GM23248 (cell line): ENCODE results near the gene GALNT14. TPM values are rescaled to one million over a fixed set of nuclear protein-coding genes. Genes with fewer than 3 reads are reported as not detected.
A peak's percentile ranks its signal among the peaks of the same experiment; 100 is the strongest.
"Not testable (repeated sequence)": the region's sequence is repeated elsewhere in the genome, so short reads cannot be mapped to it uniquely, and the experiment has no call there.

Source experiments
- DNase-seq: peaks from one replicate; pipeline ENCODE4 v3.0.0-alpha.2; 2015
- H2AFZ ChIP-seq: fragments of 200-600 bp; sonication (generic); 2 replicates; pipeline ENCODE4 v1.6.1; 2016; ENCODE audit warnings: antibody characterized with exemption
- H3F3A ChIP-seq: fragments of 200-600 bp; sonication (generic); 2 replicates; pipeline ENCODE4 v1.6.1; 2016; ENCODE audit warnings: mild to moderate bottlenecking, antibody characterized with exemption, mixed run types; ENCODE audit not compliant: insufficient read depth
- H3K27ac ChIP-seq: fragments of 200-600 bp; sonication (generic); 2 replicates; pipeline ENCODE4 v1.5.1; 2016; ENCODE audit warnings: mild to moderate bottlenecking
- H3K27me3 ChIP-seq: fragments of 200-600 bp; sonication (generic); replicated peaks from 2 replicates; pipeline ENCODE4 v1.6.1; 2016; ENCODE audit warnings: mild to moderate bottlenecking; ENCODE audit not compliant: insufficient read depth
- H3K36me3 ChIP-seq: fragments of 200-600 bp; sonication (generic); 2 replicates; pipeline ENCODE4 v1.6.1; 2016; ENCODE audit warnings: low read depth, mild to moderate bottlenecking
- H3K4me1 ChIP-seq: fragments of 200-600 bp; sonication (generic); 2 replicates; pipeline ENCODE4 v1.6.1; 2016; ENCODE audit warnings: mild to moderate bottlenecking; ENCODE audit not compliant: insufficient read depth
- H3K4me2 ChIP-seq: fragments of 200-600 bp; sonication (generic); one replicate; pipeline ENCODE4 v1.6.1; 2016; ENCODE audit warnings: mild to moderate bottlenecking; ENCODE audit not compliant: unreplicated experiment
- H3K4me3 ChIP-seq: fragments of 200-600 bp; sonication (generic); 2 replicates; pipeline ENCODE4 v1.5.1; 2016; ENCODE audit warnings: mild to moderate bottlenecking
- H3K79me2 ChIP-seq: fragments of 200-600 bp; sonication (generic); 2 replicates; pipeline ENCODE4 v1.6.1; 2016; ENCODE audit warnings: mild to moderate bottlenecking; ENCODE audit not compliant: insufficient read depth
- H3K9ac ChIP-seq: fragments of 200-600 bp; sonication (generic); 2 replicates; pipeline ENCODE4 v1.6.1; 2016; ENCODE audit warnings: mild to moderate bottlenecking
- H3K9me2 ChIP-seq: fragments of 200-600 bp; sonication (generic); 2 replicates; pipeline ENCODE4 v1.6.1; 2016; ENCODE audit warnings: mixed run types, mild to moderate bottlenecking, moderate library complexity; ENCODE audit not compliant: insufficient read depth
- H3K9me3 ChIP-seq: fragments of 200-600 bp; sonication (generic); one replicate; pipeline ENCODE4 v1.6.1; 2017; ENCODE audit warnings: low read depth
- H4K20me1 ChIP-seq: fragments of 200-600 bp; sonication (generic); 2 replicates; pipeline ENCODE4 v1.6.0; 2016; ENCODE audit not compliant: insufficient read depth
- EZH2 ChIP-seq: fragments of 200-600 bp; sonication (generic); IDR thresholded peaks from 2 replicates; pipeline ENCODE4 v1.6.1; 2018; ENCODE audit warnings: antibody characterized with exemption, mild to moderate bottlenecking; ENCODE audit not compliant: insufficient read depth, poor library complexity, severe bottlenecking
- EZH2phosphoT487 ChIP-seq: fragments of 200-600 bp; sonication (generic); IDR thresholded peaks from 2 replicates; pipeline ENCODE4 v1.6.1; 2018; ENCODE audit warnings: antibody characterized with exemption, moderate library complexity, mild to moderate bottlenecking, low read depth; ENCODE audit not compliant: insufficient read depth
- WGBS, 2 experiments: methylation state at CpG; one replicate each; pipeline ENCODE4 v1.1.6; 2015 to 2017; ENCODE audit warnings: low lambda C conversion rate in 2 of 2, low coverage in 1 of 2; ENCODE audit errors: missing lambda C conversion rate in 2 of 2; 5-methylcytosine and 5-hydroxymethylcytosine counted together
- in situ Hi-C: fragments of 300-500 bp; cut with MboI; formaldehyde crosslinking; loops from 2 replicates; pipeline ENCODE4 v1.15.0; 2020
- polyA plus RNA-seq: library from polyadenylated mRNA; unstranded; fragments of >200 nt; fragmentation: Nextera tagmentation; extraction: Ambion mirVana; gene quantifications from 2 replicates; pipeline ENCODE4 v1.2.1, GENCODE V29; 2016
- total RNA-seq: library from RNA; depleted of rRNA; stranded (reverse); fragments of >200 nt; shearing (Covaris generic); gene quantifications from 2 replicates; pipeline ENCODE4 v1.2.3, GENCODE V29; 2014

The GALNT14 gene
- total and polyA plus RNA-seq, 2 experiments from 2014 or later, result 3.2 to 3.5 TPM

DNA sequence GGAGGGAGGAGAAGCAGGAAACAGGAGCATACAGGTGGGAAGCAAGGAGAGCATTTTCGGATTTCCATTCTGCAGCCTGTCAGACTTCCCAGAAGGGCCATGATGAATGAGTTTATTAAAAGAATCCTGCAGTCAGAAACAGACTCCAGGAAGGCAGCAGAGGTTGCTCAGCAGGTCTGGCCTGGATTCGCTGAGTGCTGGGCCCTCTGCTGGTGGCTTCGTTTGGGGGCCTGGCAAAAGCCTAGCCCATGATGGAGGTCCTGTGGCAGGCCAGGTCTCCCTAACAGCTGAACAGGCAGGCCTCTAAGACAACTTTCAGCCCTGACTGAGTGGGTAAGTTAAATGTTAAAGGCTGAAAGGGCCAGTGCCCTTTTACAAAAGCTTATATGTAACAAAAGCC is 222.8 kb downstream of the GALNT14 start:
- Histone ChIP-seq H3K27me3 (no peaks in the 10 kb centered on the region), H3K4me3 (no peak overlapping the region), H3K79me2 (no peaks in the 10 kb centered on the region), H4K20me1 (no peaks in the 10 kb centered on the region), H3K9me3 (no peaks in the 10 kb centered on the region), H3K27ac (no peak overlapping the region), H3K9ac (no peak overlapping the region), H3F3A (no peaks in the 10 kb centered on the region), H3K36me3 (no peaks in the 10 kb centered on the region), H2AFZ (no peak overlapping the region), H3K4me1 (no peaks in the 10 kb centered on the region), H3K4me2 (no peak overlapping the region), H3K9me2 (no peaks in the 10 kb centered on the region)
- WGBS, 2 experiments, result 54 to 68% methylated on average over 3 of the region's 3 CpGs
- DNase-seq, result peak; percentile 9
- in situ Hi-C loops, result no loop called here
- TF ChIP-seq EZH2phosphoT487, result no peak
- no peak for TF ChIP-seq EZH2

DNA sequence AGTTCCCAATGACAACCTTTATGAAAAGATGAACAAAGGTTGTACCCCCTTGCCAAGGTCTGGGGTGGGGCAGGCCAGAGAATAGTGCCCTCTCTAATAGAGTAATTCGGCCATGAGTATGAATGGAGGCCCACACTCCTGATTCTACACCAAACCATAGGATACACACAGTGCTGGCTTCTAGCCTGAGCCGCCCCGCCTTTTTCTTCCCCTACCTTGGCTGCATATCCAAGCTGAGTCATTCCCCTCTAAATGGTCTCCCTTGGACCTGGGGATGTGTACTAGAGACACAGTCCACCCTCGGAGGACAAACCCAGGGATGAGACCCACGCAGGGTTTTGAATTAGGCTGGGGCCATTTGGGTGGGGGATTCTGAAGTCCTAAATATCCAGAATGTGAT is 223.8 kb downstream of the GALNT14 start:
- Histone ChIP-seq H3K9ac (no peak overlapping the region), H3K36me3 (no peaks in the 10 kb centered on the region), H2AFZ (no peak overlapping the region), H3K9me3 (no peaks in the 10 kb centered on the region), H3K27me3 (no peaks in the 10 kb centered on the region), H3K27ac (no peak overlapping the region), H3K79me2 (no peaks in the 10 kb centered on the region), H3K4me2 (no peak overlapping the region), H3F3A (no peaks in the 10 kb centered on the region), H3K4me1 (no peaks in the 10 kb centered on the region), H4K20me1 (no peaks in the 10 kb centered on the region), H3K4me3 (no peak overlapping the region), H3K9me2 (no peaks in the 10 kb centered on the region)
- no peak for DNase-seq
- no peak for TF ChIP-seq EZH2
- TF ChIP-seq EZH2phosphoT487, result no peak
- in situ Hi-C loops, result no loop called here
- 67 to 72% methylated on average over 5 of the region's 5 CpGs for WGBS, 2 experiments

DNA sequence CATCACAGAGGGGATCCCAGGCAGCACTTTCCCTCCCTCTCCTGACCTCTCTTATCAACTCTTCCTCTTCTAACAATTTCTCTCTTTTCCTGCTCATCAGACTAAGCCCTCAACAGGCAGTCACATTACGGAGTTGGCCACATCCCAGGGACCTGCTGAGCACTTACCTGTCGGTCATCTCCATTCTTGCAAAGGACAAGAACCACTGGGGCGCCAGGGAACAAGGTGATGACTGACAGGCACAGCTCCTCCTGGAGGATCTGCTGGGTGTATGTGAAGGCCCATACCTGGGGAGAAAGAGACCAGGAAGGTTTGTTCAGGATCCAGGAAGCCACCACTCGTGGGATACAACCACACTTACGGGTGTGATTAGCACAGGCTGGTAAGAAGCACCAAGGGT is 226.2 kb downstream of the GALNT14 start:
- no peak overlapping the region for H3K4me2 ChIP-seq
- no peaks in the 10 kb centered on the region for H3K79me2 ChIP-seq
- H3K9me2 ChIP-seq, result no peaks in the 10 kb centered on the region
- no peaks in the 10 kb centered on the region for H3K4me1 ChIP-seq
- no peaks in the 10 kb centered on the region for H3K27me3 ChIP-seq
- no peaks in the 10 kb centered on the region for H4K20me1 ChIP-seq
- TF ChIP-seq EZH2phosphoT487, result no peak
- no peak for TF ChIP-seq EZH2
- DNase-seq, result no peak
- no peaks in the 10 kb centered on the region for H3K9me3 ChIP-seq
- no peak overlapping the region for H2AFZ ChIP-seq
- no peak overlapping the region for H3K9ac ChIP-seq
- no peaks in the 10 kb centered on the region for H3F3A ChIP-seq
- 43 to 50% methylated on average over 5 of the region's 5 CpGs for WGBS, 2 experiments
- in situ Hi-C loops, result no loop called here
- no peaks in the 10 kb centered on the region for H3K36me3 ChIP-seq
- no peak overlapping the region for H3K4me3 ChIP-seq
- no peak overlapping the region for H3K27ac ChIP-seq

DNA sequence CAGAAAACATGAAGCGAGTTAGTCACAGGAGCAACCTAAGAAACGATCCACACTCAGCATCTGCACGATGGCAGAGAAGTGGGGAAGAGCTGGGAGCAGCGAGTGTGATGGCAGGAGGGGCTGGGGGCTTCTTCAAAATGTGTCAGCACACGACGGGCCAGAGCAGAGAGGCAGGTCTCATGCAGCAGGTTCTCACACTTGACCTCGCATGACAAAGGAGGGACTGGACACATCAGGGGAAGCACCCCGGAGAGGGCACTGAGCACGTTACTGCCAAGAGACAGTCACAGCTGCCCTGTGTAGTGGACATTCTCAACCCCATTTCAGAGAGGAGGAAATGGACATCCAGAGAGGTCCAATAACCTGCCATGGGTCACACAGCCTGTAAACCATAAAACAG is 226.9 kb downstream of the GALNT14 start:
- no peak for DNase-seq
- H4K20me1 ChIP-seq, result no peaks in the 10 kb centered on the region
- H3K36me3 ChIP-seq, result no peaks in the 10 kb centered on the region
- no peak overlapping the region for H3K4me2 ChIP-seq
- no peak overlapping the region for H3K9ac ChIP-seq
- H3K27ac ChIP-seq, result no peak overlapping the region
- H3K9me3 ChIP-seq, result no peaks in the 10 kb centered on the region
- TF ChIP-seq EZH2phosphoT487, result no peak
- no peak for TF ChIP-seq EZH2
- in situ Hi-C loops, result no loop called here
- no peaks in the 10 kb centered on the region for H3K27me3 ChIP-seq
- no peak overlapping the region for H3K4me3 ChIP-seq
- no peak overlapping the region for H2AFZ ChIP-seq
- H3K4me1 ChIP-seq, result no peaks in the 10 kb centered on the region
- H3K9me2 ChIP-seq, result no peaks in the 10 kb centered on the region
- no peaks in the 10 kb centered on the region for H3K79me2 ChIP-seq
- no peaks in the 10 kb centered on the region for H3F3A ChIP-seq
- 54 to 61% methylated on average over 9 of the region's 9 CpGs for WGBS, 2 experiments

DNA sequence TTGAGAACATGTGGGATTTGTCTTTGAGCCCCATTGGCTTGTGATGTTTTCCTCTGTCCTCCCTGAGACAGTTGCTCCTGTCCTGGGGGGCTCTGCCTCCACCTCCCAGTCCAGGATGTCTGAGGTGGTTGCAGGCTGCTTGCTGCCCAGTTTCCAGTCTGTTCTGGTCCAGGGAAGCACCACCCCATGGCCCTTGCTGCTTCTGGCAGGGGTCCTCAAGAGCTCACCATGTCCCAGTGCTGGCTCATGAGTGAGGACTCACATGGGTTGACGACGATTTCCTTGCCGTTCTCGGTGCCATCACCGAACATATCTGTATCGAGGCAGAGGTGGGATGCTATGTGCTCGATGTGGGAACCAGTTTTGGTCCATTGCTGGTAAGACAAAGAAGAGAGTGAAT is 227.6 kb downstream of the GALNT14 start:
- WGBS, 2 experiments, result 68 to 71% methylated on average over 7 of the region's 7 CpGs
- Histone ChIP-seq H4K20me1 (no peaks in the 10 kb centered on the region), H3F3A (no peaks in the 10 kb centered on the region), H3K27ac (no peak overlapping the region), H3K9me2 (no peaks in the 10 kb centered on the region), H3K36me3 (no peaks in the 10 kb centered on the region), H3K79me2 (no peaks in the 10 kb centered on the region), H3K9ac (no peak overlapping the region), H3K9me3 (no peaks in the 10 kb centered on the region), H3K4me3 (no peak overlapping the region), H2AFZ (no peak overlapping the region), H3K4me2 (no peak overlapping the region), H3K27me3 (no peaks in the 10 kb centered on the region), H3K4me1 (no peaks in the 10 kb centered on the region)
- no peak for DNase-seq
- in situ Hi-C loops, result no loop called here
- TF ChIP-seq EZH2phosphoT487, result no peak
- no peak for TF ChIP-seq EZH2

DNA sequence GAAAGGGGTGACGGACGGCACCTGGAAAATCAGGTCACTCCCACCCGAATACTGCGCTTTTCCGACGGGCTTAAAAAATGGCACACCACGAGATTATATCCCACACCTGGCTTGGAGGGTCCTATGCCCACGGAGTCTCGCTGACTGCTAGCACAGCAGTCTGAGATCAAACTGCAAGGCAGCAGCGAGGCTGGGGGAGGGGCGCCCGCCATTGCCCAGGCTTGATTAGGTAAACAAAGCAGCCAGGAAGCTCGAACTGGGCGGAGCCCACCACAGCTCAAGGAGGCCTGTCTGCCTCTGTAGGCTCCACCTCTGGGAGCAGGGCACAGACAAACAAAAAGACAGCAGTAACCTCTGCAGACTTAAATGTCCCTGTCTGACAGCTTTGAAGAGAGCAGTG is 233.8 kb downstream of the GALNT14 start:
- H3K9me2 ChIP-seq, H2AFZ ChIP-seq, H3K27ac ChIP-seq, in situ Hi-C loops, H3K4me1 ChIP-seq, DNase-seq, H3K9me3 ChIP-seq, H3K79me2 ChIP-seq, H3F3A ChIP-seq, H3K9ac ChIP-seq, H3K4me2 ChIP-seq, H3K27me3 ChIP-seq, H4K20me1 ChIP-seq, H3K36me3 ChIP-seq, H3K4me3 ChIP-seq: not testable (repeated sequence)
- WGBS, 2 experiments, result 75 to 80% methylated on average over 13 to 14 of the region's 14 CpGs
